GM21528 (cell line): ENCODE measurements around the gene ALCAM.

Source experiments
- ATAC-seq: cut with Tn5 transposase; IDR thresholded peaks from one replicate; pipeline ENCODE4 v1.9.1; 2021; ENCODE audit warnings: mild to moderate bottlenecking, moderate library complexity; ENCODE audit not compliant: unreplicated experiment, low FRiP score

ALCAM gene

DNA sequence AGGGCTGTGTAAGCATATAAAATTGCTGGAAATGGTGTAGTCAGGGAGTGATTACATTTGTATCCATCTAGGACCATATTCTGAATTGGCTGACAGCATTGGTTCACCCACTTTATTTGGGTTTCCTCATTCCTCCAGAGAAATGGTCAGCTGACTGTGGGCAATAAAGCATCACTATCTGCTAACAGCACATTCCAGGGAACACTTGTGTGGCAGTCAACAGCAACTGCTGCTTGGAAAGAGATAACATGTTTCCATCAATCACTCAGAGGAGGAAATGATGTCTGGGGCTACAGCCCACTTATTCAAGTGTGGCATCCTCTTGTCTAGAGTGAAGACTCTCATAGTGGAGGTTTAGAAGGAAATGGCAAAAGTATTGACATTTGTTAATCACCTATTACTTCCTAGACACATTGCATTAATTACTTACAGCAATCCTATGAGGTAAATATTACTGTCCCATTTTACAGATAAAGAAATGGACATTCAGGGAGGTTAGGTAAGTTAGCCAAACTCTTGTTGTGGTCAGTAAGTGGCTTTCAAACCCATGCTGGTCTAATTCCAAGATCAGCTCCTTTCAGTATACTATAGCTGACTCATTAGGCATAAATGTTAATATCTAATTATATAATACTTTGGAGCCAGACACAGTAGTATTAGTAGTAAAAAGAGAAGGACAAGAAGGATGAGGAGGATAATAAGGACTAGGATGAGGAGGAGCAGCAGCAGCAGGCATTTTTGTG lies 247.8 kb downstream of the ALCAM start:
- ATAC-seq = no peak

DNA sequence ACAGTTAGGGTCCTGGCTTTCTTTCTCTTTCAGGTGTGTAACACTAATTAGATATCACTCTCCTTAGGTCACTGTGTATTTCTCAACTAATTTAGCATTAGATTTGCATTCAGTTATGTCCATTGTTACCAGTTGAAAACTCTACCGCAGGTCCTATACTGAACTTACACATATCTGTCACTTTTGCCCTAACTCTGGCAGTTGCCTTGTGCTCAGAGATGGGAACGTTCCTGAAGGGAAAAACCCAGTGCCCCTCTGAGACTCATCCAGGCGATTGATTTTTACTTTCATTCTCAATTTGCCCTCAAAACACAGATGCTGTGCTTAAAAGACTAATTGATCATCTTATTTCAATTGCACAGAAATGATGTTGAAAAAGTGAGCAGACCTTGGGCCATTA lies 249.1 kb downstream of the ALCAM start:
- no peak for ATAC-seq

DNA sequence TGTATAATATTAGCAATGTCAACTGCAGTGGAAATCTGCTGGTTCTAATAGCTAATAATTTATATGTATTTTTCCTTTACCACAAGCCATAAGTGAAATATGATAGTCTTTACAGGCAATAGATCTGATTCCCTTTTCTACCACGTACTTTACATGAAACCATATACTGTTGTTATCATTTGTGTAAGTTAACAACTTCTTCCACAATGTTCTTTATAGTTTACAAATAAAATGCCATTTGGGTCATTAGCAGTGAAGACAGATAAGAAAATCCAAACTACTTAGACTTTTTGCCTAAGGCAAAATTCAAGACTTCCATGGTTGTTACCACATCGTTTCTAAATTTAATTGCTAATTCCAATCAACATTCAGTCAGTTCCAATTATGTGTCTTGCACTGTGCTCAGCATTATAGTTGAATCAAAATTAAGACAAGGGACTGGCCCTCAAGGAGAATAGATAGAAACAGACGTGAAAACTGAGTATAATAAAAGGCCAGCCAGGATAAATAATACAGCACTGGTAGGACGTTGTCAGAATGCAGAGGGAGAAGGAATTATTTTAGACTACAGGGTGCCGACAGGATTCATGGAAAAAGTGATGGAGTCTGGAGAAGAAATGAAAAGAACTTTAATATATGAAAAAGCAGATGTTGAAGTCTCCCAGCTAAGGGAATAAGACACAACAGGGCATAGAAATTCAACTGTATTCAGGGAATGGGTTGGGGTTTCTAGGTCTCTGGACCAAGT lies 249.8 kb downstream of the ALCAM start:
- ATAC-seq = no peak

DNA sequence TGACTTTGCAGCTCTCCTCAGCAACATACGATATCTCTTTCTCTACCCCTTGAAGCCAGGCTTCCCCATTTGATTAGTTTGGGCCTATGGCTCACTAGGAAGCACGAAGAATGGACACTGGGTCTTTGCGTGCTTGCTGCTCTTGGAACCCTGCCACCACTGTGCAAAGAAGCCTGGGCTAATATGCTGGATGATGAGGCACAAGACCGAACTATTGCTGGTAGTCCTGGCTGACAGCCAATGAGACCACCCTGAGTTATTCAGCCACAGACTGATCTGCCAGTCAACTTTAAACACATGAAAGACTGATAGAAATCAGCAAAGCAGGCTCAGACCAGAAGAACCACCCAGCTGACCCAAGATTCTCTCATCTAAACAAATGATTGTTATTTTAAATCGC lies 251.8 kb downstream of the ALCAM start:
- ATAC-seq = no peak

DNA sequence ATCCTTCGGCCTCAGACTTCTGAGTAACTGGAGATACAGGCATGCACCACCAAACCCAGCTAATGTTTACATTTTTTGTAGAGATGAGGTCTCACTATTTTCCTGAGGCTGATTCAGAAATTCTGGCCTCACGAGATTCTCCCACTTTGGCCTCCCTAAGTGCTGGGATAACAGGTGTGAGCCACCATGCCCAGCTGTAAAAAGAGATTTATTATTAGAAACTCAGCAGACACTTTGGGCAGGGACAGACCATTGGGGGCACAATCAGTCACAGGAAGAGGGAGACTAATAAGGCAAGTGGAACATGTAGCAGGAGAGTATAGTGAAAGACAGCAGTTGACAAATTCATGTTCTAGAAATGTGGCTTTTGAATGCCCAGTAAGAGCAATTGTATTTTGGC lies 252.9 kb downstream of the ALCAM start:
- ATAC-seq = no peak

DNA sequence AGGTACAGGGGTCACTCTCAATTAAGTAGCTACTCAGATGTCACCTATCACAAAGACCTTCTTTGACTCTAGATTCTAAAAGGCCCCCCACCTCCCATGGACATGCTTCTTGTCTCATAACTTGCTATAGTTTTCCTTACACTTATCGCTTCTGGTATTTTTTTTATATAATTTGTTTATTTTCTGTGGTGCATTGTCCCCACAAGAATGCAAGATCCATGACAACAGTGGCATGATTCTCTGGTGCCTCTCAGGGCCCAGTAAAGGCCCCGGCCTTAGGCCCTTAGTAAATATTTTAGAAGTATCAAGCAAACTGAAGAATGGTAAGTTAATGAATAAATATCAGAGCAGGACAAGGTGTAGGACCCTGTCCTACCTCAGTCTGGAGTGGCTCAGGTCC lies 253.5 kb downstream of the ALCAM start:
- ATAC-seq = no peak

DNA sequence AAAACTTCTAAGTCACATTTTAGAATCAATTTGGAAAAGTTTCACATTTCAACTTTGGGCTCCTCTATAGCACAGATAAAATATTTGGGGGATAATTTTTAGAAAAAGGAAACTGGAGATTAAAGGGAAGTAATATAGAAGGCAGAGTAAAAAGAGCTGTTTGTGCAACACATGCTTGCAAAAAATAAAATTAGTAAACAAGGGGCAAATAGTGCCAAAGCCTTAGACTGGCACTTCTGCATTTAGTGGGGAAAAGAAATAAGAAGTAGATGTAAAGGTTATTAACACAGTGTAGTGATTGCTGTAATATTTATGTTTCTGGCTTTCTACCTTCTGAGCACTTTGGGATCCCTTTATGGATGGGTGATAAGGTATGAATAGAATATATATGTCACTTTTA lies 255.5 kb downstream of the ALCAM start:
- ATAC-seq = no peak
